Stimulated activated CD4-positive, alpha-beta T cell treated with anti-CD3 and anti-CD28 coated beads, Interleukin-2, amount 100 ng/mL, for 4 hours (primary cell): Measurements from ENCODE around the gene ADGRD1.

Experiments
- DNase-seq: peaks from one replicate; pipeline ENCODE4 v3.0.0-alpha.2; 2020; ENCODE audit warnings: low read depth

Gene ADGRD1

DNA sequence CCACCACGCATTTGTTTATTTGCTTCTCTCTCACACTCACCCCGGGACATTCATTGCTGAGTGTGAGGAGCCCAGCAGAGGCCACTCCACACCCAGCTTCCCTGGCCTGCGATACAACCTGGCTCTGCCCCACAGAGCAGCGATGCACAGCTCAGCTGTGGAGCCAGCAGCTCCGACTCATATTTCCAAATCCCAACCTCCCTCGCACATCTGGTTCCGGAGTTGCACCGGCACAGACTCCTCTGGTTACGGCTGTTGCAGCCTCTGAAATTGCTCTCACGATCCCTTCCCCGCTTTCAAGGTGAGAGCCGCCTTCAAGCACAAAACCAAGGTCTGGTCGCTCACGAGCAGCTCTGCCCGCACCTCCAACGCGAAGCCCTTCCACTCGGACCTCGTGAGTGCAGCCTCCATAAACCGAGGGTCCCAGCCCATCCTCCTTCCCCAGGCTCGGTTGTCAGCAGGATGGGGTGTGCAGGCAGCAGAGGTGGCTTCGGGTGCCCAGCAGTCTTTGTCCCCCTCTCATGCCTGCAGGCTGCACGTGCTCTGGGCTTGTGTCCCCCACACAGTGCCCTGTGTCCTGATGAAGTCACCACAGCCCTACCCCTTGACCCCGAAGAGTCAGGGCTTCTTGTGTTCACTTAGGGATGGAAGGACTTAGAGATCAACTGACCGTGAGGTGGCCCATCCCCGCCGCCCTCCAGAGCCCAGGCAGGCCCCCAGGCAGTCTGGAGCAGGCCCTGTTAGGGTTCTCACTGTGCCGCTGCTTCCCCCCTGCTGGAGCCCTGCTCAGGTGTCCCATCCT is 184.3 kb downstream of the ADGRD1 start:
- no peak for DNase-seq

- no peak for DNase-seq
These were observed 185.1 kb downstream of the ADGRD1 start for GRCh38 chr12:131138638-131139362.

DNA sequence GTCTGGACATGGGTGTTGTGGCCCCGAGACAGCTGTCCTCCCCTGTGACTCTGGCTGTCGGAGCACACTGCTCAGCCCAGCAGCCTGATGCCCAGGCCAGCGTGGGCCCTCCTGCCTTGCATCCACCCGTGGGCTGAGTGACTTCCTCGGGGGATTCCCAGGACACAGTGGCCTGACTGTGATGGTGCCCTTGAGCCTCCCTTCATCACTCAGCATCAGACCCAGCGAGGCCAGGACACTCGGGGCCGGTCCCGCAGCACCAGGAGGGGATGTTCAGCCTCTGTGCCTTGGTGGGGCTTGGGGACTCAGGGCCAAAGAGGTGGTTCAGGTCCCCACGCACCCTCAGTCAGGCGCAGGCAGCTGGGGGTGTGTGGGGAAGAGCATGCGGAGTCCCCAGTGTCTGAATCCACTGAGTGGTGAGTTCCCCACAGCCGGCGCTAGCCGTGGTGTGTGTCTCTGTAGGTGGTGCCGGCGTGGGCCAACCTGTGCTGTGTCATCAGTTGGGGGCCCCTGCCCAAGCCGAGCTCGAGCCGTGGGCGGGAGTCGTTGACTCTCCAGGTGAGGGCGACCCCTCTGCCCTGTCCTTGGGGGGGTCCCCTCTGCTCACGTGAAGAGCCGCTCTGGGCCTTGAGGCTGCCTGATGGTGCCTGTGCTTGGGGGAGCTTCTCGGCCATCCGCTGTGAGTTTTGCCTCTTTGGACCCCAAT is 185.8 kb downstream of the ADGRD1 start:
- DNase-seq: no peak

DNA sequence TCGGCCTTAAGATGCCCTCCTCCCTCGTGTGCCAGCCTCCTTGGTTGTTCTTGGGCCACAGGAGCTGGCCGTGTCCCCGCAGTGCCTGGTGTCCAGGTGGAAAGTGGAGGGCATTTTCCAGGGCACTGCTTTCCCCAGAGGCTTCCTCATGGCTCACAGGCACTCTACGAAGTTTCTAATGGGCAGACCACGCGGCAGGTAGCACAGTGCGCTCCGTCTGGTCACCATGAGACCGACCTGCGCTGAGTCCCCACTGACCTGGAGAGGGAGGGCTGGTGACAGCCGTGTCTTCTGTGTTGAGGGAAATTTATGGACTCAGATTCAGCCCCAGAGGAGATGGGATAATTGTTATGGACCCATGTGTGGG is 186.3 kb downstream of the ADGRD1 start:
- DNase-seq: no peak

- DNase-seq: no peak
These were observed 187.0 kb downstream of the ADGRD1 start for GRCh38 chr12:131140697-131141096.

GRCh38 chr12:131141514-131141913 is 187.8 kb downstream of the ADGRD1 start:
- no peak for DNase-seq

- DNase-seq: no peak
These were observed 189.4 kb downstream of the ADGRD1 start for GRCh38 chr12:131142891-131143657.

DNA sequence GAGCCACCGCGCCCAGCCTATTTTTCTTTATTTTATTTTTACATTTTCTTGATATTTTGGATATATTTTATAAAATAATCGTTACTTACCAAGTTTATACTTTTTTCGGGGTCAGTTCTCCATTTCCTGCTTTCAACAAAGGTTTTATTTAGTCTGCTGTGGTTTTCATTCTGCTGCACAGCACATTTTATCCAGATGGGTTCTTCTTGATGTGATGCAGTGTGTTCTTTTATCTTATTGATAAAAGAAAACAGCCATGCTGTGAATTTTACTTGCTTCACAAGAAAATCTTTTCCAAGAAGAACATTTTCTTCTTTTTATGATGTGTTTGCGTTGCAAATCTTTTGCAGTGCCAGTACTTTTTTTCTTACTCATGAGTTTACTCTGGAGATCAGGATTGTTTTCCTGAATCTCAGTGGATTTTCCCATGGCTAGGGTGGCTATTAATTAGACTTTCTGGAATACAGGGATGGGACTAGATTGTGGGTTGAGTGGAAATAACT is 192.5 kb downstream of the ADGRD1 start:
- DNase-seq: no peak

DNA sequence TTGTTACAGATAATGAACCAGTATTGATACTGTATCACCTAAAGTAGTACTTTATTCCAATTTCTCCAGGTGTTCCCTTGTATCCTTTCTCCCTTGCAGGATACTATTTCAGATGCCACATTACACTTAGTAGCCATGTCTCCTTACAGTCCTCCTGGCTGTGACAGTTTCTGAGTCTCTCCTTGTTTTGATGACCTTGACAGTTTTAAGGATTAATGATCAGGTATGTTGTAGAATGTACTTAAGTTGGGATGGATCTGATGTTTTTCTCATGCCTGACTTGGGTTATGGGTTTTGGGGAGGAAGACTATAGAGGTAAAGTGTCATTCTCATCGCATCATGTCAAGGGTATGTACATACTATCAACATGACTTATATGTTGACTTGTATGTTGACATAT is 193.6 kb downstream of the ADGRD1 start:
- no peak for DNase-seq

DNA sequence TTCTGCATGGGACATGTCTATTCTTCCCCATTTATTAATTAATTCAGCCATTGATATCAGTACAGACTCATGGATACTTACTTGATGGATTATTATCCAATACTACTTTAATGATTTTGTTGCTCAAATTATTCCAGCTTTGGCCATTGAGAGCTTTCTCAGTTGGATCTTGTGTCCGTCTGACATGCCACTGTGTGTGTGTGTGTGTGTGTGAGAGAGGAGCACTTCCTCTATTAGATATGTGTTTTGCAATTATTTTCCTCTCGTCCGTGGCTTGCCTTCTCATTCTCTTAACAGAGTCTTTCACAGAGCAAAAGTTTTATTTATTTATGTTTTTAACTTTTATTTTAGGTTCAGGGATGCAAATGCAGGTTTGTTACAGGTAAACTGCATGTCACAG is 194.2 kb downstream of the ADGRD1 start:
- no peak for DNase-seq

DNA sequence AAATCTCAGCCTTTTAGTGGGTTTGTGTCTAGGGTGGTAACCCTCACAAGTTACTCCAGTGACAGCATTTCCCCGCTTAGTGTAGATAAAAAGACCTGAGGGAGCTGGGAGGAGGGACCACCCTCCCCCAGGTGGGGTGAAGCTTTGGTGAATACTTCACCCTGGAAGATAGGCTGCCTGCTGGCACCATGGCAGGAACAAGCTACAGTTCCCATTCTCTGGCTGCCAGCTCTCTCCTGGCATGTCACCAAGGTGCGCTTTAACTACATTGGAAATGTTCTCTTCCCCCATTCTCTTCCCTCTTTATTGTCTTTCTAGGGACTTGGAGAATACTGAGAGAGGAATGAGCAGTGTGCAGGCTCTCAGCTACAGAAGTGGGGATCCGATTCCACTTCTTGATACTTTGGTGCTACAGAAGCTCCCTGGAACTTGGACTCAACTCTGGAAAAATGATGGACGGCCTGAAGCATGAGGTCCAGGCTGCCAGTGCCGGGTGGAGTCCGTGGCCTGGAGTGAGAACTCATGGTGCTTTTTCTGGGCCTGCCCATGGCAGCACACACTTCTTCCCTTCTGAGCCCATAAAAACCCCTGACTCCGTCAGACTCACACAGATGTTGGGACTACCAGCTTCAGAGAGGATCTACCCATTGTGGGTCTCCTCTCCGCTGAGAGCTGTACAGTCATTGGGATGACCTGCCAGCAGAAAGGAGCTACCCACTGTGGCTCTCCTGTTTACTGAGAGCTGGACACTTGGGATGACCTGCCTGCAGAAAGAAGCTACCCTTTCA is 198.0 kb downstream of the ADGRD1 start:
- DNase-seq: no peak

DNA sequence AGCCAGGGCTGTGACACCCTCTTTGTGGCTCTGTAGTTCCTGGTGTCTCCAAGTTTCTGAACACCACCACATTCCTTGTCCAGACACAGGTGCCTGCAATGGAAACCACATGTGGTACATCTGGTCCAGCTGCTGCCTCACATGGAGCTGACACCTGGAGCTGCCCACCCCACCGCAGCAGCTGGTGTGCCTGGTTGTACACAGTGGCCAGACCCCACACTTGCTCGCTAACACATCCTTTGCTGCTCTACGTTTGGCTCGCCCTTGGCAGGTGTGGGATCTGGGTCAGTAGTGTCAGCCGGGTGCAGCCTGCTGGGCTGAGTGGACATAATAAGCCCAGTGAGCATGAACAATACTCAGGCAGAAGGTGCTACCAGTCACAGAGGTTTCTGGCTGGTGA is 198.9 kb downstream of the ADGRD1 start:
- no peak for DNase-seq

DNA sequence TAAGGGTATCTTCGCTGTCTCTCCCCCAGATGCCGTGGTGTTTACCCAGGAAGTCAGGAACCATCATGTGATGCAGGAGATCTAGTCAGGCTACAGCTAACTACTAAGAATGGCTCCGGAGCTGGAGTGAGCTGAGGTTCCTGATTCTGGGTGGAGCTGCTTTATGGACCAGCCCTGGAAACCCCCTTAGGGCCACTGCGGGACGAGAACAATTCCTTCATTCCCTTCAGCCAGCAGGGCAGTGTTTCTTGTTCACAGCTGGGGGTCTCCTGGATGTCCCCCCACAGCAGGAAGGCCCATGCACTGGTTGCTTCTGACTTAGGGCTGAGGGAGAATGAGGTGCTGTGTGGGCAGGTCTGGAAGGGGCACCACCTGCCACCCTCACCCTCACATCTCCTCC is 199.3 kb downstream of the ADGRD1 start:
- DNase-seq: no peak

- no peak for DNase-seq
These were observed 200.2 kb downstream of the ADGRD1 start for GRCh38 chr12:131153956-131154355.

GRCh38 chr12:131155131-131155530 is 201.4 kb downstream of the ADGRD1 start:
- no peak for DNase-seq

DNA sequence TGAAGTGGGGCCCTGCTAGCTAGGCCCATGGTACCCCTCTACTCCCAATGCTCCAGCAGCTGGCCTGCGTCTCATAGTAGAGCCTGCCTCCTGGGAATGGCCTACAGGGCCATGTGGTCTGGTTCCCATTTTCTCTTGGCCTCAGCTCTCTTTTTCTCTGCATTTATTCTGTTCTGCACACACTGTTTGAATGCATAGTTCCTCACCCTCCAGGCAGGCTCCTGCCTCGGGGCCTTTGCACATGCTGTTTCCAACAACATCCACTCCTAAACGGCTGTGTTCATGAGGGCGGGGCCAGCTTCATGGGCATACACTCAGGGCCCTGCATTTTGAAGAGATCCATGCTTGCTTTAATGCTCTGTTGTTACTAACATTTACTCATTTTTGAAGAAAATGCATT is 204.0 kb downstream of the ADGRD1 start:
- no peak for DNase-seq

DNA sequence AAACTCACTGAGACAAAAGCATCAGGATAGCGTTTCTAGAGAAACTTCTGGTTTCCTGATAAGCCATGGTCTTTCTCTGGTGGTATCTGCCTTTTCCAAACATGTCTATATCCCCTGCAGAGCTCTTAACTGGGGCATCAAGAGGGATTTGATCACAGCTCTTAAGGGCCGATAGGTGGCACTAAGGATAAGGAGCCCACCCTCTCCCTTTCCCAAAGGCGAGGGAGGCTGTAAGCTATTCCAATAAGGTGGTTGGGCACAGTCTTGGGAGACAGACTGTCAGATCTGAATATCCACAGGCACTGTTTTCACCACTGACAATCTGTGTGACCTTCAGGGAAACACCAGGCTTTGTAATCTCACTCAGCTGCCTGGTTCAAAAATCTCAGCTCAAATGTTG is 206.0 kb downstream of the ADGRD1 start:
- no peak for DNase-seq

- DNase-seq: no peak
These were observed 208.4 kb downstream of the ADGRD1 start for GRCh38 chr12:131162113-131162512.

DNA sequence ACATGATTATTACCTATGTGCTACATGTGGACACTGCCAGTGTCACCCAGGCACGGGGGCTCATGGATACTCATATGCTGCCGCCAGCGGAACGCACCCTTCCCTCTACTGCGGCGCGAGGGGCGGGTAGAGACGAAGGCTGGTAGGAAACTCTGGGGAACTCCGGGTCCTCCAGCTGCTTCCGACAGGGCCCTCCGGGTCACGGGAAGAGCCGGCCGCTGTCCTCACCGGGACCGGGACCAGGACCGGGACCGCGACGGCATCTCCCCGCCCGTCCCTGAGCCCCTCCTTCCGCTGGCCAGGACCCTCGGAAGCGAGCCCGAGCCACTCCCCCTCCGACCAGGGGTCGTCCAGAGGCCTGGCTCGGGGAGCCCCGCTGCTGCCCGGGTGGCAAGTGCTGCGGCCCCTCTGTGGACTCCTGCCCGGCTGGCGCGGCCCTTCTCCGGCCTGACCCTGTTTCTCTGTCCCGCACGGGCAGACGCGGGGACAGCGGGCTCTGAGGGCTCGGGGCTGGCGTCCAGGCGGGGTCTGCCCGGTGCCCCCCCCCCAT is 209.6 kb downstream of the ADGRD1 start:
- no peak for DNase-seq

GRCh38 chr12:131164096-131164872 is 210.6 kb downstream of the ADGRD1 start:
- no peak for DNase-seq
